ENCODE results near the gene SPPL3.

SPPL3 gene

DNA sequence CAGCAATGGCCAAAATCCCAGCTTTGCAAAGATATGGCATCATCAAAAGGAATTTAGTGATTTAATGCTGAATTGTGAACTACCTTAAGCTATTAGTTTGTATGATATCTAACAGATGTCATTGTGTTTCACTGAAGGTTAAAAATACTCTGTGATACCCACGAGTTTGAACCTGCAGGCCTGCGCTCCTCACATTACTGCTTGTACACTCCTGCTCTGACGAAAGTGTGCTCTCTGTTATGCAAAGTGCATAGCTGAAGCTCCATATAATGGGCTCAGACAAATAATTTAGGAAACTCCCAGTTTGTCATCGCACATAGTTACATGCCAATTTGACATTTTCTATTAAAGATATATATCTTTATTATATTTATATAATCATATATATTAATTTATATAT lies 52.2 kb downstream of the SPPL3 start:
- peaks cover 5 to 29% of the 10 kb centered on the region in 2 donors for H3K4me1 ChIP-seq (ENCODE audit: control insufficient read depth in 1 of 2, insufficient read depth in 2 of 2, low read length in 2 of 2)
- no peak overlapping the region for H3K27ac ChIP-seq (ENCODE audit: low read length)

DNA sequence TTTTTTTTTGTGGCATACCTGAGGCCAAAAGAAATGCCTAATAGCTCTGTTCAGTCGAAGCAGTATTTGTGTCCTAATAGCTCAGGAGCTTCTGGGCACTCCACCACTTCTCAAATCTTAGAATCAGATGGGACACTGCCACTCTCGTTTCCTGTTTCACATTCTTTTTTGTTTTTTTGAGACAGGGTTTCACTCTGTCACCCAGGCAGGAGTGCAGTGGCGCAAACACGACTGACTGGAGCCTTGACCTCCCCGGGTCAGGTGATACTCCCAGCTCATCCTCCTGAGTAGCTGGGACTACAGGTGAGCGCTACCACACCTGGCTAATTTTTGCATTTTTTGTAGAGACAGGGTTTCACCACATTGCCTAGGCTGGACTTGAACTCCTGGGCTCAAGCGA lies 52.7 kb downstream of the SPPL3 start:
- no peak overlapping the region for H3K4me3 ChIP-seq (ENCODE audit: low read depth in 1 of 2, low read length in 2 of 2)
- peaks cover under 1 to 31% of the 10 kb centered on the region in 2 donors for H3K4me1 ChIP-seq (ENCODE audit: control insufficient read depth in 1 of 2, insufficient read depth in 2 of 2, low read length in 2 of 2)
- no peaks in the 10 kb centered on the region for H3K27me3 ChIP-seq (ENCODE audit: low read depth, low read length)
- no peaks in the 10 kb centered on the region for H3K9me3 ChIP-seq (ENCODE audit: control insufficient read depth in 1 of 2, low read length in 2 of 2)
- H3K27ac ChIP-seq (ENCODE audit: low read length): no peak overlapping the region
- H3K36me3 ChIP-seq (ENCODE audit: control insufficient read depth in 1 of 2, insufficient read depth in 2 of 2, low read length in 2 of 2): no peaks in the 10 kb centered on the region

More for the DNA sequence above, 52.2 kb downstream of the SPPL3 start:
- no peaks in the 10 kb centered on the region for H3K9me3 ChIP-seq (ENCODE audit: control insufficient read depth in 1 of 2, low read length in 2 of 2)
- H3K27me3 ChIP-seq (ENCODE audit: low read depth, low read length): no peaks in the 10 kb centered on the region
- no peaks in the 10 kb centered on the region for H3K36me3 ChIP-seq (ENCODE audit: control insufficient read depth in 1 of 2, insufficient read depth in 2 of 2, low read length in 2 of 2)
- no peak overlapping the region for H3K4me3 ChIP-seq (ENCODE audit: low read depth in 1 of 2, low read length in 2 of 2)

DNA sequence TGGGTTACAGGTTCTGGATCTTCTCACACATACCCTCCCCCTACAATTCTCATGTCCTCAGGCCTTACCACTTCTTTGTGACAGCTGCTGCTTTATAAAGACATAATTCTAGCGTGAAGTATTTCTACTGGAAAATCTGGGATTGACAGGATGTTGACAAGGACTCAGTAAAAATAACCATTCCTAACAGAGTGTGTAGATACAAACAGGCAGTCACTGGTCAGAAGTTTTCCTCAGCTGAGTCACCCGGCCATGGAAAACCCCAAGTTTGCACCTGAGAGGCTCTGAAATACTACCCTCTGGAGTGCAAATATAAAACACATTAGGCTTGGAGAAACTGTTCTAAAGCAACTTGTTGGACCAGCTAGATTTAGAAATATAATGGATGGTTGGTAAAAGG lies 54.4 kb downstream of the SPPL3 start:
- no peaks in the 10 kb centered on the region for H3K27me3 ChIP-seq (ENCODE audit: low read depth, low read length)
- peaks cover 0 to 47% of the 10 kb centered on the region in 2 donors for H3K4me1 ChIP-seq (ENCODE audit: control insufficient read depth in 1 of 2, insufficient read depth in 2 of 2, low read length in 2 of 2)
- H3K9me3 ChIP-seq (ENCODE audit: control insufficient read depth in 1 of 2, low read length in 2 of 2): no peaks in the 10 kb centered on the region
- peaks cover 0 to 4% of the 10 kb centered on the region in 2 donors for H3K36me3 ChIP-seq (ENCODE audit: control insufficient read depth in 1 of 2, insufficient read depth in 2 of 2, low read length in 2 of 2)
- no peak overlapping the region for H3K4me3 ChIP-seq (ENCODE audit: low read depth in 1 of 2, low read length in 2 of 2)
- no peak overlapping the region for H3K27ac ChIP-seq (ENCODE audit: low read length)

DNA sequence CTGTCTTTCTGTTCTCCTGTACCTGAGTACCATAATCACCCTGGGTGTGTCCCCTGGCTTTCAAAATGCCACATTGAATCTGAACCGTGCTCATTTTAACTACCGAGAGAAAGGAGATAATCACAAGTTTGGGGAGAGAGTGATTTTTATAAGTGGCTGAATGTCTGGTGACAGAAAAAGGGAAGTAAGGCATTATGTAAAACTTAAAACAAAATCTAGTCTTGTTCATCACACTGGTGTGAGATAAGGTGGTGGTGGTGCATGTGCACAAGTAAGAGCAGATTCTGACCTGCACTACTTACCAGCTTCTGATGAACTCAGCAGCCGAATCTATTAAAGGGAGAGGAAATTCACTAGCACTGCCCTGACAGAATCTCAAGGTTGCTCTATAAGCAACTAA lies 56.3 kb downstream of the SPPL3 start:
- Histone ChIP-seq H3K27me3 (ENCODE audit: low read depth, low read length) (no peaks in the 10 kb centered on the region), H3K27ac (ENCODE audit: low read length) (no peak overlapping the region), H3K9me3 (ENCODE audit: control insufficient read depth in 1 of 2, low read length in 2 of 2) (no peaks in the 10 kb centered on the region), H3K4me1 (ENCODE audit: control insufficient read depth in 1 of 2, insufficient read depth in 2 of 2, low read length in 2 of 2) (peaks cover 0 to 44% of the 10 kb centered on the region in 2 donors), H3K36me3 (ENCODE audit: control insufficient read depth in 1 of 2, insufficient read depth in 2 of 2, low read length in 2 of 2) (peaks cover 0 to 4% of the 10 kb centered on the region in 2 donors), H3K4me3 (ENCODE audit: low read depth in 1 of 2, low read length in 2 of 2) (no peak overlapping the region)

DNA sequence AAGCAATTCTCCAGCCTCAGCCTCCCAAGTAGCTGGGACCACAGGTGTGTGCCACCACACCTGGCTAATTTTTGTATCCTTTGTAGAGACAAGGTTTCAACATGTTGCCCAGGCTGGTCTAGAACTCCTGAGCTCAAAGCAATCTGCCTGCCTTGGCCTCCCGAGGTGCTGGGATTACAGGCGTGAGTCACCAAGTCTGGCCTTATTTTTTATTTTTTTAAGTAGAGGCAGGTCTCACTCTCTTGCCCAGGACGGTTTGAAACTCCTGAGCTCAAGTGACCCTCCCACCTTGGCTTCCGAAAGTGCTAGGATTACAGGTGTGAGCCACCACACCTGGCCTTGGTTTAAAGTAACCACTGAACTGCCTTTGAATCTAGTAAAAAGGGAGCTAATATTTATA lies 56.8 kb downstream of the SPPL3 start:
- Histone ChIP-seq H3K27ac (ENCODE audit: low read length) (no peak overlapping the region), H3K27me3 (ENCODE audit: low read depth, low read length) (no peaks in the 10 kb centered on the region), H3K4me3 (ENCODE audit: low read depth in 1 of 2, low read length in 2 of 2) (no peak overlapping the region), H3K9me3 (ENCODE audit: control insufficient read depth in 1 of 2, low read length in 2 of 2) (no peaks in the 10 kb centered on the region), H3K36me3 (ENCODE audit: control insufficient read depth in 1 of 2, insufficient read depth in 2 of 2, low read length in 2 of 2) (peaks cover 0 to 4% of the 10 kb centered on the region in 2 donors), H3K4me1 (ENCODE audit: control insufficient read depth in 1 of 2, insufficient read depth in 2 of 2, low read length in 2 of 2) (peaks cover 0 to 46% of the 10 kb centered on the region in 2 donors)

DNA sequence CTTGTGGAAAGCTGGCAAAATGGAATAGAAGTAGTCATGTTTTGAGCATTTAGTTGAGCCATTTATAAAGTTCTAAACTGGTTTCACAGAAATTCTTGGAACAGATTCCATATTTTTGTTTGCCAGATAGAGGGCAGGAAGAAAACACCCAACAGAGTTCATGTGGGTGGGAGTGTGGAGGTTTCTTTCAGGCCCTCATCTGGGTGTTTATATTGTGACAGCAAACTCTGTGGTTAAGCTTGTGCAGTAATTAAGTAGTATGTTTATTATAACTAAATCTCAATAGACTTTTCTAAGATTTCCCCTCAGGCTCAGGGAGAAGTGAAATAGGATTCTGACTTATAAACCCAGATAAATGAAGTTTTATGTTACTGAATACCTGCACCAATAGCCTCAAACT lies 57.4 kb downstream of the SPPL3 start:
- Histone ChIP-seq H3K36me3 (ENCODE audit: control insufficient read depth in 1 of 2, insufficient read depth in 2 of 2, low read length in 2 of 2) (peaks cover 0 to 4% of the 10 kb centered on the region in 2 donors), H3K4me3 (ENCODE audit: low read depth in 1 of 2, low read length in 2 of 2) (no peak overlapping the region), H3K27me3 (ENCODE audit: low read depth, low read length) (no peaks in the 10 kb centered on the region), H3K9me3 (ENCODE audit: control insufficient read depth in 1 of 2, low read length in 2 of 2) (no peaks in the 10 kb centered on the region), H3K4me1 (ENCODE audit: control insufficient read depth in 1 of 2, insufficient read depth in 2 of 2, low read length in 2 of 2) (peaks cover 0 to 48% of the 10 kb centered on the region in 2 donors), H3K27ac (ENCODE audit: low read length) (no peak overlapping the region)

DNA sequence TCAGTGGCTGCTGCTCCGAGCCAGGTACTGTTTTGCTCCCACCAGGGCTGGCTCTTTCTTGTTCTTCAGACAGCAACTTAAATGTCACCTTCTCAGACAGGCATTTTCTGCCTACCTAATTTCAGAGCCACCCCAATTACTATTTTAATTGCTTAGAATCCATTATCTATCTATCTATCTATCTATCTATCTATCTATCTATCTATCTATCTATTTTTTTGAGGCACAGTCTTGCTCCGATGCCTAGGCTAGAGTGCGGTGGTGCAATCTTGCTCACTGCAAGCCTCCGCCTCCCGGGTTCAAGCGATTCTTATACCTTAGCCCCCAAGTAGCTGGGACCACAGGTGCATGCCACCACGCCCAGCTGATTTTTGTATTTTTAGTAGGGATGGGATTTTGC lies 58.5 kb downstream of the SPPL3 start:
- H3K27me3 ChIP-seq (ENCODE audit: low read depth, low read length): no peaks in the 10 kb centered on the region
- H3K27ac ChIP-seq (ENCODE audit: low read length): no peak overlapping the region
- H3K9me3 ChIP-seq (ENCODE audit: control insufficient read depth in 1 of 2, low read length in 2 of 2): no peaks in the 10 kb centered on the region
- H3K36me3 ChIP-seq (ENCODE audit: control insufficient read depth in 1 of 2, insufficient read depth in 2 of 2, low read length in 2 of 2): peaks cover 0 to 4% of the 10 kb centered on the region in 2 donors
- H3K4me1 ChIP-seq (ENCODE audit: control insufficient read depth in 1 of 2, insufficient read depth in 2 of 2, low read length in 2 of 2): peaks cover 0 to 48% of the 10 kb centered on the region in 2 donors
- no peak overlapping the region for H3K4me3 ChIP-seq (ENCODE audit: low read depth in 1 of 2, low read length in 2 of 2)

DNA sequence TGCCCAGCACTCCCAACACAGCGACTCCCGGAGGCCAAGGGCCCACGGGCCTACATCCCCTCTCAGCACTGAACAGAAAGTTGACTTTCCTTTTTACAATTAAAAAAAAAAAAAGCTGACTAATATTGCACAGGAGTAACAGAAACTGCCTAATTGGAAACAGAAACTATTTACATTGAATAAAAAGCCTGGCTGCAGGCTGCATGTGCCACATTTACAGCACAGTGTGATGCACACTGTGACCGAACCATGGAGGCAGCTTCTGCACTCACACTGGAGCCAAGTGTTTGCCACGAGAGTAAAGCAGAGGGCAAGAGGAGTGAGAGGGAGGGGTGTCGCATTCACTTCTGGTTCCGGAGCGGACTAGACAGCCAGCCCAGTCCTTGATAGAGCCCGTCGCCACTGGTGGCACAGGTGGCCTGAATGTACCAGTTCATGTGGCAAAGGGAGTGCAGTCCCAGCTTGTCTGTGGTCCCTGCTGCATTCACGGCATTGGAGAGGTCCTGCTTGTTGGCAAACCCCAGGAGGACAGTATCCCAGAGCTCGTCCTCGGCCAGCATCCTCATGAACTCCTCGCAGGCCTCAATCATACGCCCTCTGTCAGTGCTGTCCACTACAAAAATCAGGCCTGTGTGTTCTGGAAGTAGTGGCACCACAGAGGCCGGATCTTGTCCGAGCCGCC lies 59.2 kb downstream of the SPPL3 start:
- Histone ChIP-seq H3K4me1 (ENCODE audit: control insufficient read depth in 1 of 2, insufficient read depth in 2 of 2, low read length in 2 of 2) (peaks cover 0 to 47% of the 10 kb centered on the region in 2 donors), H3K4me3 (ENCODE audit: low read depth in 1 of 2, low read length in 2 of 2) (no peak overlapping the region), H3K9me3 (ENCODE audit: control insufficient read depth in 1 of 2, low read length in 2 of 2) (no peaks in the 10 kb centered on the region), H3K27ac (ENCODE audit: low read length) (no peak overlapping the region), H3K36me3 (ENCODE audit: control insufficient read depth in 1 of 2, insufficient read depth in 2 of 2, low read length in 2 of 2) (peaks cover 0 to 4% of the 10 kb centered on the region in 2 donors), H3K27me3 (ENCODE audit: low read depth, low read length) (no peaks in the 10 kb centered on the region)

DNA sequence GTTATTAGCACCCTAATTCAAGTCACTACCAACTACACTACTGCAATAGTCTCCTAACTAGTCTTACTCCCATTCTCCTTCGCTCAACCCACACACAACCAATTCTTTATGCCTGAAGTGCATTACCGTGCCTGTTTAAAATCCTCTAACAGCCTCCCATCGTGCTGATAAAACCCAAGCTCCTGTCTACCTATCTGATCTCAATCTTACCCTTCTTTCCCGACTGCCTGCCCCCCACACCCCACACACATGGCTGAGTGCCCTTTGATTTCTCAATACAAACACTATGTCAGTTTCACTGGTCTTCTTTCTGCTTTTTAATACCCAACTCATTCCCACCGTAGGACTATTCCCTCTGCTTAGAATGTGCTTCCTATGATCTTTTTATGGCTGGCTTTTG lies 59.9 kb downstream of the SPPL3 start:
- Histone ChIP-seq H3K27me3 (ENCODE audit: low read depth, low read length) (no peaks in the 10 kb centered on the region), H3K4me3 (ENCODE audit: low read depth in 1 of 2, low read length in 2 of 2) (no peak overlapping the region), H3K9me3 (ENCODE audit: control insufficient read depth in 1 of 2, low read length in 2 of 2) (no peaks in the 10 kb centered on the region), H3K36me3 (ENCODE audit: control insufficient read depth in 1 of 2, insufficient read depth in 2 of 2, low read length in 2 of 2) (peaks cover 0 to 4% of the 10 kb centered on the region in 2 donors), H3K4me1 (ENCODE audit: control insufficient read depth in 1 of 2, insufficient read depth in 2 of 2, low read length in 2 of 2) (peaks cover 0 to 41% of the 10 kb centered on the region in 2 donors), H3K27ac (ENCODE audit: low read length) (no peak overlapping the region)

DNA sequence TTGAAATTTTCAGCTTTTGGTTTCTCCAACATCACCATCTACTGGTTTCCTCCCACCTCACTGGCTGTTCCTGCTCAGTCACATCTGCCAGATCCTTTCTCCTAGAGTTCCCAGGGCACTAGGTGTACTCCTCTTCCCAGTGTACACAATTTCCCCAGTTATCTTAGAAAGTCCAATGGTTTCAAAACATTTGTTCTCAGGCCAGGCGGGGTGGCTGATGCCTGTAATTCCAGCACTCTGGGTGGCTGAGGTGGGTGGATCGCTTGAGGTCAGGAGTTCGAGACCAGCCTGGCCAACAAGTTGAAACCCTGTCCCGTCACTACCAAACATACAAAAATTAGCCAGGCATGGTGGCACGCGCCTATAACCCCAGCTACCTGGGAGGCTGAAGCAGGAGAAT lies 60.7 kb downstream of the SPPL3 start:
- peaks cover 0 to 39% of the 10 kb centered on the region in 2 donors for H3K4me1 ChIP-seq (ENCODE audit: control insufficient read depth in 1 of 2, insufficient read depth in 2 of 2, low read length in 2 of 2)
- H3K4me3 ChIP-seq (ENCODE audit: low read depth in 1 of 2, low read length in 2 of 2): no peak overlapping the region
- no peak overlapping the region for H3K27ac ChIP-seq (ENCODE audit: low read length)
- H3K27me3 ChIP-seq (ENCODE audit: low read depth, low read length): no peaks in the 10 kb centered on the region
- peaks cover 0 to 4% of the 10 kb centered on the region in 2 donors for H3K36me3 ChIP-seq (ENCODE audit: control insufficient read depth in 1 of 2, insufficient read depth in 2 of 2, low read length in 2 of 2)
- H3K9me3 ChIP-seq (ENCODE audit: control insufficient read depth in 1 of 2, low read length in 2 of 2): no peaks in the 10 kb centered on the region

DNA sequence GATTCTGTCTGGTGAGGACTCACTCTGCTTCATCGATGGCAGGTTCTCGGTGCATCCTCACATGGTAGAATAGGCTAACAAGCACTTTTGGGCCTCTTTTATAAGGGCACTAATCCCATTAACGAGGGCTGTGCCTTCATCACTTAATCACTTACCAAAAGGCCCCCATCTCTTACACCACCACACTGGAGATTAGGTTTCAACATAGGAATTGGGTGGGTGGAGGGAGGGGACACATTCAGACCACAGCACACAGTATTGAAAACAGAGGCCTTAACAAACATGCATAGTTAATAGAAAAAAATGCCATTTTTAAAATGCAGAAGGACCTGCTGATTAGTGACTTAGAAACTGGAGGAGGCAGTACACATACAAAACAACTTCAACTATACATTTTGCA lies 61.6 kb downstream of the SPPL3 start:
- Histone ChIP-seq H3K4me3 (ENCODE audit: low read depth in 1 of 2, low read length in 2 of 2) (no peak overlapping the region), H3K36me3 (ENCODE audit: control insufficient read depth in 1 of 2, insufficient read depth in 2 of 2, low read length in 2 of 2) (peaks cover 0 to 4% of the 10 kb centered on the region in 2 donors), H3K27ac (ENCODE audit: low read length) (no peak overlapping the region), H3K9me3 (ENCODE audit: control insufficient read depth in 1 of 2, low read length in 2 of 2) (no peaks in the 10 kb centered on the region), H3K27me3 (ENCODE audit: low read depth, low read length) (no peaks in the 10 kb centered on the region), H3K4me1 (ENCODE audit: control insufficient read depth in 1 of 2, insufficient read depth in 2 of 2, low read length in 2 of 2) (peaks cover 0 to 39% of the 10 kb centered on the region in 2 donors)

DNA sequence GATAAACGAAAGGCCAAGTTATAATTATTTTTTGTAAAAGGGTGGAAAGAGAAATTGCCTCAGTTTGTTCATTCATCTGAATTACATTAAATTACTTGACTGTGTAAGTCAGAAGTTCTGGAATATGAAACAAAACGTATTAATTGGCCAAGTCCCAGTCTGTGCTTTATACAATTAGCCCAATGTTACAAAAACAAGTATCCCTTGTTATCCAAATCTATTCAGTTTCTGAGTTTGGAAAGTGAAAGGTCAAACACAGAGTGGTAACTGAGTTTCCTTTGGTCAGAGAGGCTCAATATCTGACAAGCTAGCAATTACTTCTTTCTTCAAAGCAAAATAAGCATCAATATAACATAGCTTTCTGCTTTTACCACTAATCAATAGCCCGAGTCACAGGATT lies 62.6 kb downstream of the SPPL3 start:
- Histone ChIP-seq H3K9me3 (ENCODE audit: control insufficient read depth in 1 of 2, low read length in 2 of 2) (no peaks in the 10 kb centered on the region), H3K27me3 (ENCODE audit: low read depth, low read length) (no peaks in the 10 kb centered on the region), H3K36me3 (ENCODE audit: control insufficient read depth in 1 of 2, insufficient read depth in 2 of 2, low read length in 2 of 2) (peaks cover 0 to 4% of the 10 kb centered on the region in 2 donors), H3K4me1 (ENCODE audit: control insufficient read depth in 1 of 2, insufficient read depth in 2 of 2, low read length in 2 of 2) (peaks cover 0 to 31% of the 10 kb centered on the region in 2 donors), H3K4me3 (ENCODE audit: low read depth in 1 of 2, low read length in 2 of 2) (no peak overlapping the region), H3K27ac (ENCODE audit: low read length) (no peak overlapping the region)
